ENCODE results near the gene RAB3GAP2.

Gene RAB3GAP2

GRCh38 chr1:220272047-220272840 lies at the start of gene RAB3GAP2:
TSS of gene RAB3GAP2 (minus strand) at chr1:220272453. CDS start at chr1:220272337, 116 bp downstream.
- H3K4me3 ChIP-seq (replicated peaks in 1 of 2; ENCODE audit: low read depth in 2 of 2, low read length in 2 of 2) = peak within 1 kb of the TSS; percentile 95 to 98
- DNase-seq (ENCODE audit: low read depth in 2 of 2) = peak; percentile 95
- TF ChIP-seq CTCF (IDR thresholded peaks at IDR 0.05; ENCODE audit: low read depth, low read length) = no peak

GRCh38 chr1:220321758-220322157 lies 49.5 kb upstream of the RAB3GAP2 start:
- no peak for TF ChIP-seq CTCF (IDR thresholded peaks at IDR 0.05; ENCODE audit: low read depth, low read length)
- no peak overlapping the region for H3K4me3 ChIP-seq (replicated peaks in 1 of 2; ENCODE audit: low read depth in 2 of 2, low read length in 2 of 2)
- DNase-seq (ENCODE audit: low read depth in 2 of 2) = no peak

- TF ChIP-seq CTCF (IDR thresholded peaks at IDR 0.05; ENCODE audit: low read depth, low read length) = no peak
- H3K4me3 ChIP-seq (replicated peaks in 1 of 2; ENCODE audit: low read depth in 2 of 2, low read length in 2 of 2) = no peak overlapping the region
- no peak for DNase-seq (ENCODE audit: low read depth in 2 of 2)
Observed at GRCh38 chr1:220320709-220321108, 48.5 kb upstream of the RAB3GAP2 start.

- DNase-seq (ENCODE audit: low read depth in 2 of 2) = no peak
- no peak overlapping the region for H3K4me3 ChIP-seq (replicated peaks in 1 of 2; ENCODE audit: low read depth in 2 of 2, low read length in 2 of 2)
- TF ChIP-seq CTCF (IDR thresholded peaks at IDR 0.05; ENCODE audit: low read depth, low read length) = no peak
Observed at GRCh38 chr1:220318673-220319072, 46.4 kb upstream of the RAB3GAP2 start.

- TF ChIP-seq CTCF (IDR thresholded peaks at IDR 0.05; ENCODE audit: low read depth, low read length) = no peak
- DNase-seq (ENCODE audit: low read depth in 2 of 2) = no peak
- H3K4me3 ChIP-seq (replicated peaks in 1 of 2; ENCODE audit: low read depth in 2 of 2, low read length in 2 of 2) = no peak overlapping the region
Observed at GRCh38 chr1:220317161-220317560, 44.9 kb upstream of the RAB3GAP2 start.

- no peak for TF ChIP-seq CTCF (IDR thresholded peaks at IDR 0.05; ENCODE audit: low read depth, low read length)
- no peak for DNase-seq (ENCODE audit: low read depth in 2 of 2)
- H3K4me3 ChIP-seq (replicated peaks in 1 of 2; ENCODE audit: low read depth in 2 of 2, low read length in 2 of 2) = no peak overlapping the region
Observed at GRCh38 chr1:220316305-220316704, 44.1 kb upstream of the RAB3GAP2 start.

Measured in cardiac fibroblast (primary cell).